ENCODE measurements around the gene HIPK1. TPM values are rescaled to one million over a fixed set of nuclear protein-coding genes. Genes with fewer than 3 reads are reported as not detected.

The HIPK1 gene
- total RNA-seq, 1 donor from 2014 or later: 62.9 TPM

DNA sequence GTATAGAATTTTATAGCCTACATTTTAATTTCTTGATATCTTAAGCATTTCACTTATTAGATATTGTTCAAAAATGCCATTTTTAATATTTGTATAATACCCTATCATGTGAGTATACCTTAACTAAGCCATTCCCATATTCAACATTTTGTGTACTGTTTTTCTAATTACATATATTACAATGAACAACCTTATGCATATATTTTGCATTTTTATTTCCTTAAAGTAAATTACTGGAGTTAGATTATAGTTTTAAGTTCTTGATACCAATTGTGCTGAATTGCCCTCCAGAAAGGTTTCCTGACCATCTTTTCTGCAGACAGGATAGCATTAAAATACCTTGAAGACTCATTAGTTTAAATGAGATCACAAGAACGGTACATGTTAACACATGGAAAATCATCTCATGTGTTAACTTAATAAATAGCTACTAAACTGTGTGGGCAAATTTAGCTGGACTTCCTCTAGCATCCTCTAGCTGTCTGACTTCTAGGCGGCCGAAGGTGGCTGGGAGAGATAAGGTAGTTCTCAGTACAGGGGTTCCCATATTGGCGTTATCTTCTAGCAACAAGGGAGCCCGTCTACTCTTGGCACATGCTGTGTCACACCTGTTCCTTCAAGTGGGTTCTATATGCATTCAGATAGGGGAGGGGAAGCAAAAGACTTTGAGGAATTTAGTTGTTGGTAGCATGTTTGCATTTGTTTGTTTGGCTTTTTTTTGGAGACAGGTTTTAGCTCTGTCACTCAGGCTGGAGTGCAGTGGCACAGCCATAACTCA lies 15.0 kb upstream of the HIPK1 start:
- peak; percentile 42 for DNase-seq

DNA sequence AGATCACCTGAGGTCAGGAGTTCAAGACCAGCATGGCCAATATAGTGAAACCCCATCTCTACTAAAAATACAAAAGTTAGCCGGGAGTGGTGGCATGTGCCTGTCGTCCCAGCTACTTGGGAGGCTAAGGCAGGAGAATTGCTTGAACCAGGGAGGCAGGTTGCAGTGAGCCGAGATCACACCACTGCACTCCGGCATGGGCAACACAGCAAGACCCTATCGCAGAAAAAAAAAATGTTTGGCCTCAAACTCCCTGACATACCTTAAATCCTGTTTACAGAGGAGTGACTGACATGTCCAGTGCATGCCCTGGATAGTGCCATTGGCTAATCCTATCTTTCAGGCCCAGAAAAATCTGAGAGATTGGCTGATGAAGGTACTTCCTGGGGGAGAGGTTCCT lies 12.2 kb upstream of the HIPK1 start:
- no peak for DNase-seq

DNA sequence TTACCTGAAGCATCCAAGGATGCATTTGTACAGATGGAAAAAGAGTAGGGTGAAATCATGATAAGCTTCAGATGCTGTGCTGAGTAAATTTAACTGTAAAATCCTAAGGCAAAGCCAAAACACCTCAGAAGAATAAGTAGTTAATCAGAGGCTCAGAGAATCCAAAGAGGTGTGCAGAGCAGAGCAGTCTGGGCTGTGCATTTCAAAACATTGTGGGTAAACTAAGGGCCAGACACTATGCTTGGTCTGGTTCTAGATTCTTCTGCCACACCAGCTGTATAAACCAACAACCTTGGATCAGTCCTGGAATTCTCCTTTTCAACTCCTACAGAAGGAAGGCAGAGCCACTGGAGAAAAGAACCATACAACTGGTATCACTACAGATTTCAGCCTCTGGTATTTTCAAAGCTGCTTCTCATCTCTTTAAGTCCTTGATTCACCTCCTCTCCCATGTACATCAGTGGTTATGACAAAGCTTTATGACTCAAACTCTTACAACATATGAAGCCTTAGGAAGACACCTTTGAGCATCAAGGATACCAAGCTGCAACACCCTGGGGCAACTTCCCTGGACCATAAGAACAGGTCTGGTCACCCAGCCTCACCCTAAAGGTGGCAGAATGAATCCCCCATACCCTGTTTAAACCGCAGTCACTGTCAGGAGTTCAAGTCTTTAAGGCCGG lies 11.6 kb upstream of the HIPK1 start:
- DNase-seq: no peak

DNA sequence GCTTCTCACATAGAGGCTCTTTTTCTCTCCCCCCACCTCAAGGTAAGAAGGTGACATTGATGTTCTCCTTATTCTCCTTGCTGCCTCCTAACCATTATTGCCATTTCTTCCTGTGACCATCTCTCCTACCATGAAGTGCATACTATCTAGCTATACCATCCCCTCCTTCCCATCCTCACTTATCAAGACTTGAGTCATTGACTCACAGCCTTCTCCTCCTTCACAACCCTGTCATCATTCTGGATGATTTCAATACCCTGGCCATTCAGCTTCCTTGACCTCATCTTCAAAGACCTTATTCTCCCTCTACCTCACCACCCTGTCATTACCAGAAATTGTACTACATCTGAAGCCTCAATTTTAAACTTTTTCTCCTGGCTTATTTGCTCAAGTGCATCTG lies 10.9 kb upstream of the HIPK1 start:
- no peak for DNase-seq

DNA sequence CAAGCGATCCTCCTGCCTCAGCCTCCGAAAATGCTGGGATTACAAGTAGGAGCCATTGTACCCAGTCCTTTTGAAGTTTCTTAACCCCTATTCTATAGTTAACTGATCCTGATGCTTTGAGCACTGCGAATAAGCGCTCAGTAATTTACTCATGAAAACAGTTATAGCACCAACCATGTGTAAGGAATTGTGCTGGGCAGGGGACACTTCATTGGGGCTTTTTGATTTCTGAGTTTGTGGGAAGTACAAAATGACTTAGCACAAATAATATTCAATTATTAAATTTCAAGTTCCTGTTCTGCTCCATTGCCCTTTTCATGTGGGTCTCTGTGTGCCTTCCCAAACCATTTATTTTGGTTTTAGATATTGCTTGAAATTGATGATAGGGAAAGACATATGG lies 6.2 kb upstream of the HIPK1 start:
- DNase-seq: no peak

DNA sequence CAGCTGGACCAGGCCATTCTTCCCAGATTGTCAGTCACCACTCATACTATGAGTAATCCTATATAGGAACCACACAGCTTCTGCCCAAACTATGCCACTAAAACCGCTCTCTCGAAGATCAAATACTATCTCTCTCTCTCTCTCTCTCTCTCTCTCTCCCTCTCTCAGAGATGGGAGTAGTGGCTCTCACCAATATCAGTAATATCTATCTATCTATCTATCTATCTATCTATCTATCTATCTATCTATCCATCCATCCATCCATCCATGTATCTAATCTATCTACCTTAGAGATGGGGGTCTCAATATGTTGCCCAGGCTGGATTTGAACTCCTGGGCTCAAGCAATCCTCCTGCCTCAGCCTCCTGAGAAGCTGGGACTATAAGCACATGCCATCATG lies 4.7 kb upstream of the HIPK1 start:
- no peak for DNase-seq

DNA sequence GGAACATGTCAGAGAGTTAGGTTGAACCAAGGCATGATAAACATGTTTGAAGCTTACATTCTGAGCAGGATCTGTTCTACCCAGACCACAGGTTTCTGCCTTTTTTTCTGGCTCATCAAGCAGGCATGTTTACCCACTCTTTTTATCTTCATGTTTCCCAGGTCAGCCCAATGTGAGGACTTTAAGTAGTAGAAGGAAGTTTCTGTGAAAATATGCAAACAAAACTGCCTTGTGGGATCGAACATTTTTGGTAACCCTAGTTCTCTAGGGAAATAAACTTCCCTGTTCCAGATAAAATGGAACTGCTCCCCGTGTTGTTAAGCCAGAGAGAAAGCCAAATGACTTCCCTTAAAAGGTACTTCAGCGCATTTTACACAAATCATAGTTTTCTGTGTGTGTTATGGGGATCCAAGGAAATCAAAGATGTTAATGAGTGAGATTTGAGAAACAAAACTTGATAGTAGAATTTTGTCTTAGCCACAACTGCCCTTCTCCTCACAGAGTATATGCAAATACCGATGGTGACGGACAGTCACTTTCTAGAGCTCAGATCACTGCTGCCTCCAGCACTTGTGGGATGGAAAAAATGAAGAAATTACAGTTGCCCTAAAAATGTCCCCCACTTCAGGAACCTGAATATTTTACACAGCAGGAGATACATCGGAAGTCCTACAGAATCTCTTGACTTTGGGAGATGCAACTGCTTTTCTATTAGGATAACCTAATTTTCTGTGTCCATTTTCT lies 765 bp upstream of the HIPK1 start:
- DNase-seq: no peak

DNA sequence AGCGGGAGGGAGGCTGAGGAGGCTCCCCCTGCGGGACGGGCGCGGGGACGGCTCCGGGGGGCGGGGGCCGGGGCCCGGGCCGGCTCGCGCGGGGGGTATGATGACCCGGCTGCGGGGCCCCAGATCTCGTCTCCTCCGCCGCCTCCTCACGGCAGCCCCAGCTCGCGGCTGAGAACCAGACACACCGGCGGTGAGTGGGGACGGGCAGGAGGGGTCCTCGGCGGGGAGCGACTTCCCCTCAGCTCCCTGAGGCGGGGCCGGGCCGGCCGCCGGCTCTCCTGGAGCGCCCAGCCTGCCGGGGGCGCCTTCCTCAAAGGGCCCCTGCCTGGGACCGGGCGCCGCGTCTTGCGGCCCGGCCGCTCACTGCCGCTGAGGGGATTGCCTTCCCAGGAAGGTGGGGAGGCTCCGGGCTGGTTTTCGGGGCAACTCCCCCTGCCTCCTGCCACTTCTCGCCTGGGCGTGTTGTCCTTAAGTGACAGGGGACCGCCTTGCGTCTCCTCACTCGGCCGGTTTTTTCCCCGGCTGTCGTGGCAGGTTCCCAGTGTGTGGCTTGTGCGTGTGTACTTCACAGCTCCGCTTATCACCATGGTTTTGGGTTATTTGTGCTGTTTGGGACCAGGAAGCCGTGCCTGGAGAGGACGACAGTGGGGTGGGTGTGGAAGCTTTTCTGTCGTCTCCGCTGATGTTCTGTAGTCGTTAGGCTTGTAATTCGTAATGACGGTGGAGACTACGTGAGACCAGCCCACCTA lies 800 bp downstream of the HIPK1 start:
- DNase-seq: peak; percentile 77

DNA sequence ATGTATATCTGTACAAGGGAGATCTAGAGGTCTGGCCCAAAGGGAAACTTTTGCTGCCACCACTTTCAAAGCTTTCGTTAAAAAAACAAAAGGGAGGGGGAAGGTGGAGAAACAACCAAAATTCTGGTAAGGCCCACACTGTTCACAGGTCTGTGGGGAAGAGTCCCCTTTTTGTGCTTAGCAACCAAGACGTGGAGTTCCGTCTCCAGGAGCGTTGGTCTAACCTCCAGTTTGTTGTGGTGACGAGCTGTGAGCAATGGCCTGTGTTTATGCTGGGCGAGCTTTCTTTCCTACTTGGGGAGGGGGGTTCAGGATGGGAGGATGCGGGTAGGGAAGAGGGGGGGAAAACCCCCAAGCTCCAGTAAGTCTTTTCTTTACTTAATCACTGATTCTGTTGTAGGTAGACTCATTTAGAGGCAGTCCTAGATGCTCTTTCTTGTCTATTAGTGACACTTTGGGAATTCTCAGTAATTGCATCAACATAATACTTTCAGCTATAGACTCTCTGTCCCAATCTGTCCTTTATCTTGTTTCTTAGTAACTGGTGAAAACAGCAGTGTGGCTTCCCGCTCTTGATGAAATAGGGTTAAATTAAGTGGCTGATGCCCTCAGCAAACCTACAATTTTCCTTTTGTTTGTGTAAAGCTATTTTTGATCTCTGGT lies 1.5 kb downstream of the HIPK1 start:
- DNase-seq: peak; percentile 69

DNA sequence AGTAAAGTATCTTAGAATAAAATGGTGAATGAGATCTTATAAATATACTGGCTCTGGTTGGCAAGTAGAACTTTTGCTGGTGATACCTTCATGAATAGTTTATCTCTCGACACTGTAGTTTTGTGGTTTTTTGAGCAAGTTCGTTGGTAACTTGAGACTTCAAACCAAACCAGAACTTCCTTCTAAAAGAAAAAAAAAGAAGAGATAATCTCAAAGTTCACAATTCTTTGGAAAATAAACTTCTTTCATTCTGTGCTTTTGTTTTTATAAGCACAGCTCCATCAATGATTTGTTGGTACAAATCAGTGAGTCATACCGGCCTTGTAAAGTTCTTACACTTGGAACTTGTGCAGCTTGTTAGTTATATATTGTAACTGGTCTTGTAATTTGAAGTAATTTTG lies 2.3 kb downstream of the HIPK1 start:
- DNase-seq: no peak

DNA sequence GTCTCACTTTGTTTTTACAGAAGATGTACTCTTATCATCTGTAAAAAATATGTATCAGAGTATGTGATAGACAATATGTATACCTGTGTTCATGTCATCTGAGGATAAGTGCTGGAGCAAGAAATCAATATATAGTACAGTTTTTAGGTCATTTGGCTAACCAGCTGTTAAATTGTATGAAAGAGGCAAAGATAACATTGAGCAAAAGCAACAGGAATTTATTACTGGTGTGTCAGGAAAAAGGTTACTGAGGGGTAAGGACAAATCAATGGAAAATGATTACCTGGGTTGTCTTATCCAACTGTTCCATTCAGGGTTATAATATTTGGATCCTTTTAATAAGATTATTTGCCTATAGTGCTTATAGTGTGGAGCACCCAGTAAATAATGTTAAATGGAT lies 4.9 kb downstream of the HIPK1 start:
- DNase-seq: no peak

DNA sequence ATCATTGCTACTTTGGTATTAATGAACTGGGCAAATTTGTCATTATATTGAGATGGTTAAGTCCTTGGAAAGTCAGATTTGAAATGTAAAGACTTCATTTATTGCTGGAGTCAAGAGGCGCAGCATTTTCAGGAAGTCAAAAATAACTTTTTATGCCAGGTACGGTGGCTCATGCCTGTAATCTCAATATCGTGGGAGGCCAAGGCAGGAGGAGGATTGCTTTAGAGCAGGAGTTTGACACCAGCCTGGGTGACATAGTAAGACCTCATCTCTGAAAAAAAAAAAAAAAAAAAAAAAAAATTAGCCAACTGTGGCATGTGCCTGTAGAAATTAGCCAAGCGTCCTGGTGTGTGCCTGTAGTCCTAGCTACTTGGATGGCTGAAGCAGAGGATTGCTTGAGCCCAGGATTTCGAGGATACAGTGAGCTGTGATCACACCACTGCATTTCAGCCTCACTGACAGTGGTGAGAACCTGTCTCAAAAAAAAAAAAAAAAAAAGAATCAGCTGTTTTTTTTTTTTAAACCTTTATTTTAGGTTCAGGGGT lies 5.5 kb downstream of the HIPK1 start:
- no peak for DNase-seq

DNA sequence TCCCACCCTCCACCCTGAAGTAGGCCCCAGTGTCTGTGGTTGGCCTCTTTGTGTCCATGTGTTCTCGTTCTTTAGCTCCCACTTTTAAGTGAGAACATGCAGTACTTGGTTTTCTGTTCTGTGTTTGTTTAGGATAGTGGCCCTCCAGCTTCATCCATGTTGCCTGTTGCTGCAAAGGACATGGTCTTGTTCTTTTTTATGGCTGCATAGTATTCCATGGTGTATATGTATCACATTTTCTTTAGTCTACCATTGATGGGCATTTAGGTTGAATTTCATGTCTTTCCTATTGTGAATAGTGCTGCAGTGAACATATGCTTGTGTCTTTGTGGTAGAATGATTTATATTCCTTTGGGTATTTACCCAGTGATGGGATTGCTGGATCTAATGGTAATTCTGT lies 6.1 kb downstream of the HIPK1 start:
- DNase-seq: no peak

DNA sequence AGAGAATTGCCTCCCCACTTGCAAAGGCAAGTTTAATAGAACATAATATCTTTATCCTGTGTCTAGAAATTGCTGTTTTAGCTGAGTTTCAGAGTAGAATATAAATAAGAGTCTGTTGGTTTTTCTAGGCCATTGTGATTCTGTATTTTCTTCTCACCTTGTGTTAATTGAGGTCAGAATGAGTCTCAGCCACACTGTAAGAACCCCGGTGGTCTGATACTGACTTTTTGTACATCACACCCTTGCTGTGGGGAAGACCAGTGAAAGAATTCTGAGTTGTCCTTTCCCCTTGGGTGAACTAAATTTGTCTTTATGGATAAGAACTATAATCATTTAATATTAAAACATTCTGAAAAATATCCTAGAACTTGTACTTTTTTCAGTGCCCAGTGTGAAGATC lies 6.8 kb downstream of the HIPK1 start:
- DNase-seq: no peak

DNA sequence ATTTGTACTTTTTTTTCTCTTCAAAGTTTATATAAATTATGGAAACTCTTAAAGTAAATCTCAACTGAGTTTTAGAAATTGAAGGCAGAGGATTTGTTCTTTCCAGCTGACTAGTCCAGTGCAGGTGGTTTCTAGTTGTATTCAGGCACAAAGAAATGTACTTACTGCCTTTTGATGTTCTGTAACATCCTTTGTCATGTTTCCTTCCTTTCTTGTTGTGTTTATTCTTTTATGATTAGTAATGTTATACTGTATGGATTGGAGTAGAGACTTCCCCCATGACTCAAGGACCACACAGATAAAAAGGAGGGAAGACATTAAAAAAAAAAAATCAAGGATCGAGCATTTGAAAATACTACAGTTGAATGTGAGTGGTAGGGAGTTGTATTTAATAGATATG lies 8.0 kb downstream of the HIPK1 start:
- no peak for DNase-seq

DNA sequence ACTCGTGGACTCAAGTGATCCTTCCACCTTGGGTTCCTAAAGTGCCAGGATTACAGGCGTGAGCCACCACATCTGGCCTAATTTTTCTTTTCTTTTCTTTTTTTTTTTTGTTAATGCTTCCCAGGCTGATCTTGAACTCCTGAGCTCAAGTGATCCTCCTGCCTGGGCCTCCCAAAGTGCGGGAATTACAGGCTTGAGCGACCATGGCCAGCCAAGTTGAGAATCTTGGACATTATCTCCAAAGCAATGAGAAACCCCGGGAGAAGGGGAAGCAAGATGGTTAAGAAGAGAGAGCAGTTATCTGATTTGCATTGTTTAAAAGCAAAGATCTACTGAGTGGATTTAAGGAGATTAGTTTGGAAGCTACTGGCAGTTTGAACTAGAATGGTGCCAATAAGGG lies 9.1 kb downstream of the HIPK1 start:
- no peak for DNase-seq

DNA sequence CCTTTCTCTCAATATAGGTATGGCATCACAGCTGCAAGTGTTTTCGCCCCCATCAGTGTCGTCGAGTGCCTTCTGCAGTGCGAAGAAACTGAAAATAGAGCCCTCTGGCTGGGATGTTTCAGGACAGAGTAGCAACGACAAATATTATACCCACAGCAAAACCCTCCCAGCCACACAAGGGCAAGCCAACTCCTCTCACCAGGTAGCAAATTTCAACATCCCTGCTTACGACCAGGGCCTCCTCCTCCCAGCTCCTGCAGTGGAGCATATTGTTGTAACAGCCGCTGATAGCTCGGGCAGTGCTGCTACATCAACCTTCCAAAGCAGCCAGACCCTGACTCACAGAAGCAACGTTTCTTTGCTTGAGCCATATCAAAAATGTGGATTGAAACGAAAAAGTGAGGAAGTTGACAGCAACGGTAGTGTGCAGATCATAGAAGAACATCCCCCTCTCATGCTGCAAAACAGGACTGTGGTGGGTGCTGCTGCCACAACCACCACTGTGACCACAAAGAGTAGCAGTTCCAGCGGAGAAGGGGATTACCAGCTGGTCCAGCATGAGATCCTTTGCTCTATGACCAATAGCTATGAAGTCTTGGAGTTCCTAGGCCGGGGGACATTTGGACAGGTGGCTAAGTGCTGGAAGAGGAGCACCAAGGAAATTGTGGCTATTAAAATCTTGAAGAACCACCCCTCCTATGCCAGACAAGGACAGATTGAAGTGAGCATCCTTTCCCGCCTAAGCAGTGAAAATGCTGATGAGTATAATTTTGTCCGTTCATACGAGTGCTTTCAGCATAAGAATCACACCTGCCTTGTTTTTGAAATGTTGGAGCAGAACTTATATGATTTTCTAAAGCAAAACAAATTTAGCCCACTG lies 11.5 kb downstream of the HIPK1 start:
- no peak for DNase-seq

DNA sequence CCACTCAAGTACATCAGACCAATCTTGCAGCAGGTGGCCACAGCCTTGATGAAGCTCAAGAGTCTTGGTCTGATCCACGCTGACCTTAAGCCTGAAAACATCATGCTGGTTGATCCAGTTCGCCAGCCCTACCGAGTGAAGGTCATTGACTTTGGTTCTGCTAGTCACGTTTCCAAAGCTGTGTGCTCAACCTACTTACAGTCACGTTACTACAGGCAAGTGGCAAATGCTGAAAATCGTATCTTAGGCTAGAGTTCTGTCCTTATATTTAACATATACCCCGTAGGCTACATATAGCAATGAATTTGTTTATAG lies 12.1 kb downstream of the HIPK1 start:
- DNase-seq: no peak

DNA sequence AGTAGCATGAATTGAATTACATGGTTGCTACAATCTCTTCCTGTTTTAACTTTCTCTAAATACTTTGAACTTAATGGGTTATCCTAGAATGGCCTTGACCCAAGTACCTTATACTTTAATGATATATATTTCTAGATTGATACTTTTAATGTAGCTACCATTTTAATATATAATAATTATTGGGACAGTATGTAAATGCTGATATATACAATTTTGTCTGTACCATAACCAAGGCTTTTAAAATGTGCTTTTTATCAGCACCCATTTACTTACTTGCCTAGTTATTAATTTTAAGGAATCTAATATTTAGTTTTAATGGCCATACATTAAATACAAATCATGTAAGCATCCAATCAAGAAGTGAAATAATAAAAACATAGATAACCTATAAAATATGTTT lies 13.4 kb downstream of the HIPK1 start:
- no peak for DNase-seq

DNA sequence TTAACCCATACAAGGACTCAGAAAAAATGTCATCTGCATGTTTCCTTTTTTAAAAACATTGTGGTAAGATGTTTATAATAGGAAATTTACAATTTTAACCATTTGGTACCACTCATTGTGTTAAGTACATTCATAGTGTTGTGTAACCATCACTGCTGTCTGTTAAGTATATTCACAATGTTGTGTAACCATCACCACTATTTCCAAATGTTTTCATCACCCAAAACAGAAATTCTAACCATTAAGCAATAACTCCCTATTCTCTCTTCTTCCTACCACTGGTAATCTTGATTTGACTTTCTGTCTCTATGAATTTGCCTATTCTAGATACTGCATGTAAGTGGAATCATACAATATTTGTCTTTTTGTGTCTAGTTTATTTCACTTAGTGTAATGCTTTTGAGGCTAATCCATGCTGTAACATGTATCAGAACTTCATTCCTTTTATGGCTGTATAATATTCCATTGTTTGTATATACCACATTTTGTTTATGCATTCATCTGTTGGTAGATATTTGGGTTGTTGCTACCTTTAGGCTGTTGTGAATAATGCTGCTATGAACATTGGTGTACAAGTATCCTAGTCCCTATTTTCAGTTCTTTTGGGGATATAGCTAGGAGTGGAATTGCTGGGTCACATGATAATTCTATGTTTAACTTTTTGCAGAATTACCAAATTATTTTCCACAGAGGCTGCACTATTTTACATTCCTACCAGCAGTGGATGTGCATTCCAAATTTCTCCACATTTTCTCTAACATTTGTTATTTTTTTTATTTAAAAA lies 14.1 kb downstream of the HIPK1 start:
- DNase-seq: no peak
